PFSK-1 (cell line): ENCODE measurements around the gene TMEM37.

ENCODE experiments used
- POLR2AphosphoS5 ChIP-seq: IDR thresholded peaks from 2 replicates; pipeline ENCODE4 v1.6.1; 2012; ENCODE audit warnings: low read depth, mild to moderate bottlenecking, control low read depth, low read length, moderate library complexity
- SIN3A ChIP-seq: IDR thresholded peaks from 2 replicates; pipeline ENCODE4 v1.6.1; 2012; ENCODE audit warnings: mild to moderate bottlenecking, low read length, moderate library complexity, borderline replicate concordance; ENCODE audit not compliant: insufficient read depth

- TF ChIP-seq POLR2AphosphoS5 (no peak), SIN3A (no peak)
These were observed 37.5 kb downstream of the TMEM37 start for GRCh38 chr2:119469131-119469530.
